ENCODE results near the gene NAALADL2.

DNA sequence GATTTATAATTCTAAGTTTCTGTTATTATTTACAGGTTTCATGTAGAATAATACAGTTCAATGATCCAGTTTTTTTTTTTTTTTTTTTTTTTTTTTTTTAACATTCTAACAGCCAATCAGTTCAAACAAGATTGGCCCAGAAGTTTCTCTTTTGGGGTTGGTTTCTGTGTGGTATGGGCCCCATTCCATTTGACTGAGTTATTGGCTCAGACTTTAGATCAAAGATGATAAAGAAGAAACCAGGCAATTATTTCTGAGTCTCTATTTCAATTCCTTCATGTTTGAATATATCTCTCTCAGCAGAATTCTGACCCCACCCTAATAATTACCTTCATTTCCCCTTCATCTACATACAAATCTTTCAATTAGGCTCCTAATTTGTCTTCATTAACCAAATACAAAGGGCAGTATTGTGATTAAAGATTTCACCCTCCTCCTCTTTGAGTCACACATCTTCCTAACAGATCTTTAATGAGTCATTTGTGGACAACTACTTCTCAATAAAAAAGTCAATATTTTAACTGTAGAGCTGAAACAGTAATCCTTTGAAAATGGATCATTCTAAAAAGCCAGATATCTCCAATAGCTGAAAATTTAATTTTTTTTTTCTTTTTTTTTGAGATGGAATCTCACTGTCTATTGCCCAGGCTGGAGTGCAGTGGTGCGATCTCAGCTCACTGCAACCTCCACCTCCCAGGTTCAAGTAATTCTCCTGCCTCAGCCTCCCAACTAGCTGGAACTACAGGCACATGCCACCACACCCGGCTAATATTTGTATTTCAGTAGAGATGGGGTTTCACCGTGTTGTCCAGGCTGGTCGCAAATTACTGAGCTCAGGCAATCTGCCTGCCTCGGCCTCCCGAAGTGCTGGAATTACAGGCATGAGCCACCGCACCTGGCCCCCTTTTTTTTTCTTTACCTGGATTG lies 878.8 kb downstream of the NAALADL2 start:
- no peak for TF ChIP-seq POLR2AphosphoS5 (IDR thresholded peaks at IDR 0.05; ENCODE audit: insufficient read depth in 1 of 2, low read depth in 1 of 2)
- TF ChIP-seq, protein P1, sequence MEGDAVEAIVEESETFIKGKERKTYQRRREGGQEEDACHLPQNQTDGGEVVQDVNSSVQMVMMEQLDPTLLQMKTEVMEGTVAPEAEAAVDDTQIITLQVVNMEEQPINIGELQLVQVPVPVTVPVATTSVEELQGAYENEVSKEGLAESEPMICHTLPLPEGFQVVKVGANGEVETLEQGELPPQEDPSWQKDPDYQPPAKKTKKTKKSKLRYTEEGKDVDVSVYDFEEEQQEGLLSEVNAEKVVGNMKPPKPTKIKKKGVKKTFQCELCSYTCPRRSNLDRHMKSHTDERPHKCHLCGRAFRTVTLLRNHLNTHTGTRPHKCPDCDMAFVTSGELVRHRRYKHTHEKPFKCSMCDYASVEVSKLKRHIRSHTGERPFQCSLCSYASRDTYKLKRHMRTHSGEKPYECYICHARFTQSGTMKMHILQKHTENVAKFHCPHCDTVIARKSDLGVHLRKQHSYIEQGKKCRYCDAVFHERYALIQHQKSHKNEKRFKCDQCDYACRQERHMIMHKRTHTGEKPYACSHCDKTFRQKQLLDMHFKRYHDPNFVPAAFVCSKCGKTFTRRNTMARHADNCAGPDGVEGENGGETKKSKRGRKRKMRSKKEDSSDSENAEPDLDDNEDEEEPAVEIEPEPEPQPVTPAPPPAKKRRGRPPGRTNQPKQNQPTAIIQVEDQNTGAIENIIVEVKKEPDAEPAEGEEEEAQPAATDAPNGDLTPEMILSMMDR (IDR thresholded peaks at IDR 0.05) = no peak

Data from vagina (tissue), 2 donors.